ENCODE measurements around the gene VEPH1.

GRCh38 chr3:157333551-157333991 lies 169.6 kb downstream of the VEPH1 start:
- no peak for TF ChIP-seq CTCF (IDR thresholded peaks at IDR 0.05)
- TF ChIP-seq POLR2AphosphoS5 (IDR thresholded peaks at IDR 0.05; ENCODE audit: insufficient read depth in 1 of 2, low read depth in 1 of 2): no peak
